Stimulated activated naive CD8-positive, alpha-beta T cell treated with anti-CD3 and anti-CD28 coated beads, Interleukin-15, Interleukin-2, amounts not matched to agents 100 U/mL and 50 U/mL, for 24 hours (primary cell): ENCODE data around the gene ZNF668.

ENCODE experiments used
- ATAC-seq: fragments of 150-1000 bp; cut with Tn5 transposase; one replicate; pipeline ENCODE4 v1.10.0; 2021
- DNase-seq: peaks from one replicate; pipeline ENCODE4 v3.0.0; 2021

The ZNF668 gene

DNA sequence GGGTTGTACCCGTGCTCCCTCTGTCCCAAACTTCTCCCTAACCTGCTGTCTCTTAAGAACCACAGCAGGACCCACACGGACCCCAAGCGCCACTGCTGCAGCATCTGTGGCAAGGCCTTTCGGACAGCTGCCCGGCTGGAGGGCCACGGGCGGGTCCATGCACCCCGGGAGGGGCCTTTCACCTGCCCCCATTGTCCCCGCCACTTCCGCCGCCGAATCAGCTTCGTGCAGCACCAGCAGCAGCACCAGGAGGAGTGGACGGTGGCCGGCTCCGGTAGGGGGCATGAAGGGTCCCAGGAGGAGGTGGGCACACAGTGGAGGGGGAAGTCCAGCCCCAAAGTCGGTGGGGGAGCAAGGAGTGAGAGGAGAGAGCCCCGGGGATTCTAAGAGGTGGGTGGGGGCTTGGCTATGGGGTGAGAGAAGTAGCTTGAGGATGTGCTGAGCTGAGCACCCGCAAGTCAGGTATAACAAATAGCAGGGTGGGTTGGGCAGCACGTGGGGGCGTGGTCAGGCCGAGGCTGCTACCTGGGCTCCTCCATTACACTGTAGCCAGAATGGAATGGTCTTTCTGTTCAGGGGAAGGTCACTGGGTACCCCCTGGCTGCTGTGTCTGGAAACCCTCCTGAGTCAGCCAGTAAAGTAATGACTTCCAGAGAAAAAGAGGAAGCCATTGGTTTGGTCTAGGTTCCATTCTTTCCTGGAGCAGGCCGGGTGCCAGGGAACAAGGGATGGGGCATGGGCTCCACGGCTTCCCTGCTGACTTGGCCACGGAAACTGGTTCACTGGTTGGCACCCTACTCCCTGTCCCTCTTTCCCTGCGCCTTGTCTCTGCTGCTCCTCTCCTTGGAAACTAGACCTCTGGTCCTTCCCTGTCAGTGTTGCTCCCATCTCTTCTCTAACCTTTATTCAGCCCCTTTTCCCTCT lies 7.7 kb upstream of the ZNF668 start:
- no peak for ATAC-seq
- DNase-seq = no peak

DNA sequence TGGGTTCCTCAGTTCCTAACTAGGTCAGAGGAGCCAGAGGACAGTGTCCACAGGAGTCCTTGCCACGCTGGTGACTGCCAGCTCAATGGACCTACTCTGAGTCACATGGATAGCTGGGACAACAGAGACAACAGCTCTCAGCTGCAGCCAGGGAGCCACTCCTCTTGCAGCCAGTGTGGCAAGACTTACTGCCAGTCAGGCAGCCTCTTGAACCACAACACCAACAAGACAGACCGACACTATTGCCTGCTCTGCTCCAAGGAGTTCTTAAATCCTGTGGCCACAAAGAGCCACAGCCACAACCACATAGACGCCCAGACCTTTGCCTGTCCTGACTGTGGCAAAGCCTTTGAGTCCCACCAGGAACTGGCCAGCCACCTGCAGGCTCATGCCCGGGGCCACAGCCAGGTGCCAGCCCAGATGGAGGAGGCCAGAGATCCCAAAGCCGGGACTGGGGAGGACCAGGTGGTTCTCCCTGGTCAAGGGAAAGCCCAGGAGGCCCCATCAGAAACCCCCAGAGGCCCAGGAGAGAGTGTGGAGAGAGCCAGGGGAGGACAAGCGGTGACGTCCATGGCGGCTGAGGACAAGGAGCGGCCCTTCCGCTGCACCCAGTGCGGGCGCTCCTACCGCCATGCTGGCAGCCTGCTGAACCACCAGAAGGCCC lies 6.8 kb upstream of the ZNF668 start:
- no peak for DNase-seq
- no peak for ATAC-seq

DNA sequence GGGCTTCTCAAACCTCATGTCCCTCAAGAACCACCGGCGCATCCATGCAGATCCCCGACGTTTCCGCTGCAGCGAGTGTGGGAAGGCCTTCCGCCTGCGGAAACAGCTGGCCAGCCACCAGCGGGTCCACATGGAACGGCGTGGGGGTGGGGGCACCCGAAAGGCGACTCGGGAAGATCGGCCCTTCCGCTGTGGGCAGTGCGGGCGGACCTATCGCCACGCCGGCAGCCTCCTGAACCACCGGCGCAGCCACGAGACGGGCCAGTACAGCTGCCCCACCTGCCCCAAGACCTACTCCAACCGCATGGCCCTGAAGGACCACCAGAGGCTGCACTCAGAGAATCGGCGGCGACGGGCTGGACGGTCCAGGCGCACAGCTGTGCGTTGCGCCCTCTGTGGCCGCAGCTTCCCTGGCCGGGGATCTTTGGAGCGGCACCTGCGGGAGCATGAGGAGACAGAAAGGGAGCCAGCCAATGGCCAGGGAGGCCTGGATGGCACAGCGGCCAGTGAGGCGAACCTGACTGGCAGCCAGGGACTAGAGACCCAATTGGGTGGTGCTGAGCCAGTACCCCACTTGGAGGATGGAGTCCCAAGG lies 6.1 kb upstream of the ZNF668 start:
- DNase-seq (no peak), ATAC-seq (no peak)

DNA sequence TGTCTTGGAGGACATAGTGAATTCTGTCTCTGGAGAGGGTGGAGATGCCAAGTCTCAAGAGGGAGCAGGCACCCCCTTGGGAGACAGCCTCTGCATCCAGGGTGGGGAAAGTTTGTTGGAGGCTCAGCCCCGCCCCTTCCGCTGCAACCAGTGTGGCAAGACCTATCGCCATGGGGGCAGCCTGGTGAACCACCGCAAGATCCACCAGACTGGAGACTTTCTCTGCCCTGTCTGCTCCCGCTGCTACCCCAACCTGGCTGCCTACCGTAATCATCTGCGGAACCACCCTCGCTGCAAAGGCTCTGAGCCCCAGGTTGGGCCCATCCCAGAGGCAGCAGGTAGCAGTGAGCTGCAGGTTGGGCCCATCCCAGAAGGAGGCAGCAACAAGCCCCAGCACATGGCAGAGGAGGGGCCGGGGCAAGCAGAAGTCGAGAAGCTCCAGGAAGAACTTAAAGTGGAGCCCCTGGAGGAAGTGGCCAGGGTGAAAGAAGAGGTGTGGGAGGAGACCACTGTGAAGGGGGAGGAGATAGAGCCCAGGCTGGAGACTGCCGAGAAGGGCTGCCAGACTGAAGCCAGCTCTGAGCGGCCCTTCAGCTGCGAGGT lies 5.4 kb upstream of the ZNF668 start:
- no peak for ATAC-seq
- no peak for DNase-seq

DNA sequence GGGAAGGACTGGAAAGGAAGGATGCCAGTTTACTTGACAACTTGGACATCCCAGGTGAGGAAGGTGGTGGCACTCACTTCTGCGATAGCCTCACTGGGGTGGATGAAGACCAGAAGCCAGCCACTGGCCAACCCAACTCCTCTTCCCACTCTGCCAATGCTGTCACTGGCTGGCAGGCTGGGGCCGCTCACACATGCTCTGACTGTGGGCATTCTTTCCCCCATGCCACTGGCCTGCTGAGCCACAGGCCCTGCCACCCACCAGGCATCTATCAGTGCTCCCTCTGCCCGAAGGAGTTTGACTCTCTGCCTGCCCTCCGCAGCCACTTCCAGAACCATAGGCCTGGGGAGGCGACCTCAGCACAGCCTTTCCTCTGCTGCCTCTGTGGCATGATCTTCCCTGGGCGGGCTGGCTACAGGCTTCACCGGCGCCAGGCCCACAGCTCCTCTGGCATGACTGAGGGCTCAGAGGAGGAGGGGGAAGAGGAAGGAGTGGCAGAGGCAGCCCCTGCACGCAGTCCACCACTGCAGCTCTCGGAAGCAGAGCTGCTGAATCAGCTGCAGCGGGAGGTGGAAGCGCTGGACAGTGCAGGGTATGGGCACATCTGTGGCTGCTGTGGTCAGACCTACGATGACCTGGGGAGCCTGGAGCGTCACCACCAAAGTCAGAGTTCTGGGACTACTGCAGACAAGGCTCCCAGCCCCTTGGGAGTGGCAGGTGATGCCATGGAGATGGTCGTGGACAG lies 4.7 kb upstream of the ZNF668 start:
- ATAC-seq (no peak), DNase-seq (no peak)

DNA sequence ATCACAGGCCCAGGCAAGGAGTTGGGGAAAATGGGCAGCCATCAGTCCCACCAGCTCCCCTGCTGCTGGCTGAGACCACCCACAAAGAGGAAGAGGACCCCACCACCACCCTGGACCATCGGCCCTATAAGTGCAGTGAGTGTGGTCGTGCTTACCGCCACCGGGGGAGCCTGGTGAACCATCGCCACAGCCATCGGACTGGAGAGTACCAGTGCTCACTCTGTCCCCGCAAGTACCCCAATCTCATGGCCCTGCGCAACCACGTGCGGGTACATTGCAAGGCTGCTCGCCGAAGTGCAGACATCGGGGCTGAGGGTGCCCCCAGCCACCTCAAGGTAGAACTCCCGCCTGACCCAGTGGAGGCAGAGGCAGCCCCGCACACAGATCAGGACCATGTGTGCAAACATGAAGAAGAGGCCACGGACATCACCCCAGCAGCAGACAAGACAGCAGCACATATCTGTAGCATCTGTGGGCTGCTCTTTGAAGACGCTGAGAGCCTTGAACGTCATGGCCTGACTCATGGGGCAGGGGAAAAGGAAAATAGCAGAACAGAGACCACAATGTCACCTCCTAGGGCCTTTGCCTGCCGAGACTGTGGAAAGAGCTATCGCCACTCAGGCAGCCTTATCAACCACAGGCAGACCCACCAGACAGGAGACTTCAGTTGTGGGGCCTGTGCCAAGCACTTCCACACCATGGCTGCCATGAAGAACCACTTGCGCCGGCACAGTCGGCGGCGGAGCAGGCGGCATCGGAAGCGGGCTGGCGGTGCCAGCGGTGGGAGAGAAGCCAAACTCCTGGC lies 3.8 kb upstream of the ZNF668 start:
- DNase-seq (no peak), ATAC-seq (no peak)

DNA sequence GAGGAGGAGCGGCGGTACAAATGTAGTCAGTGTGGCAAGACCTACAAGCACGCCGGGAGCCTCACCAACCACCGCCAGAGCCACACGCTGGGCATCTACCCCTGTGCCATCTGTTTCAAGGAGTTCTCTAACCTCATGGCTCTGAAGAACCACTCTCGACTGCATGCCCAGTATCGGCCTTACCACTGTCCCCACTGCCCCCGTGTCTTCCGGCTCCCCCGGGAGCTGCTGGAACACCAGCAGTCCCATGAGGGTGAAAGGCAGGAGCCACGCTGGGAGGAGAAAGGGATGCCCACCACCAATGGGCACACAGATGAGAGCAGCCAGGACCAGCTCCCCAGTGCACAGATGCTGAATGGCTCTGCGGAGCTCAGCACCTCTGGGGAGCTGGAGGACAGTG lies 3.0 kb upstream of the ZNF668 start:
- ATAC-seq = no peak

DNA sequence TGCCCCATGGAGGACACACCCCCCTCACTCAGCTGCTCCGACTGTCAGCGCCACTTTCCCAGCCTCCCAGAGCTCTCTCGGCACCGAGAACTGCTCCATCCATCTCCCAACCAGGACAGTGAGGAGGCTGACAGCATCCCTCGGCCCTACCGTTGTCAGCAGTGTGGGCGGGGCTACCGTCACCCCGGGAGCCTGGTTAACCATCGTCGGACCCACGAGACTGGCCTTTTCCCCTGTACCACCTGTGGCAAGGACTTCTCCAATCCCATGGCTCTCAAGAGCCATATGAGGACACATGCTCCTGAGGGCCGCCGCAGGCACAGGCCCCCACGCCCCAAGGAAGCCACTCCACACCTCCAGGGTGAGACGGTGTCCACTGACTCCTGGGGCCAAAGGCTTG lies 2.3 kb upstream of the ZNF668 start:
- no peak for DNase-seq

More for the DNA sequence above, 3.0 kb upstream of the ZNF668 start:
- DNase-seq = no peak

DNA sequence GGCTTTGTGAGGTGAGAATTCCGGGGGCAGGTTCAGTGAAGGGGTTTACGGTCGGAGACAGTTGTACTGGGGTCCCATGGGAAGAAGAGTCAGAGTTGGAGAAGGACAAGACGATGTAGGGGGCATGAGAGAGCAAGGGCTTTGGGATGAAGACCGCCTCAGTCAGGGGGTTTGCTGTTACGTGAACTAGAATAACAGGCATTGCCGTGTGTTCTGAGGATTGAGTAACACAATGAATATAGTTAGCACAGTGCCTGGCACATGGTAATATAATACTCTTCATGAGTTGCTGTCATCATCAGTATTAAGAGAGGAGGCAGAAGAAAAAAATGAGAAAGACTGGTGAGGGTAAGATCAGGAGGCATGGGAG lies 759 bp upstream of the ZNF668 start:
- ATAC-seq = no peak
- DNase-seq = no peak

More for the DNA sequence above, 2.3 kb upstream of the ZNF668 start:
- ATAC-seq = no peak

DNA sequence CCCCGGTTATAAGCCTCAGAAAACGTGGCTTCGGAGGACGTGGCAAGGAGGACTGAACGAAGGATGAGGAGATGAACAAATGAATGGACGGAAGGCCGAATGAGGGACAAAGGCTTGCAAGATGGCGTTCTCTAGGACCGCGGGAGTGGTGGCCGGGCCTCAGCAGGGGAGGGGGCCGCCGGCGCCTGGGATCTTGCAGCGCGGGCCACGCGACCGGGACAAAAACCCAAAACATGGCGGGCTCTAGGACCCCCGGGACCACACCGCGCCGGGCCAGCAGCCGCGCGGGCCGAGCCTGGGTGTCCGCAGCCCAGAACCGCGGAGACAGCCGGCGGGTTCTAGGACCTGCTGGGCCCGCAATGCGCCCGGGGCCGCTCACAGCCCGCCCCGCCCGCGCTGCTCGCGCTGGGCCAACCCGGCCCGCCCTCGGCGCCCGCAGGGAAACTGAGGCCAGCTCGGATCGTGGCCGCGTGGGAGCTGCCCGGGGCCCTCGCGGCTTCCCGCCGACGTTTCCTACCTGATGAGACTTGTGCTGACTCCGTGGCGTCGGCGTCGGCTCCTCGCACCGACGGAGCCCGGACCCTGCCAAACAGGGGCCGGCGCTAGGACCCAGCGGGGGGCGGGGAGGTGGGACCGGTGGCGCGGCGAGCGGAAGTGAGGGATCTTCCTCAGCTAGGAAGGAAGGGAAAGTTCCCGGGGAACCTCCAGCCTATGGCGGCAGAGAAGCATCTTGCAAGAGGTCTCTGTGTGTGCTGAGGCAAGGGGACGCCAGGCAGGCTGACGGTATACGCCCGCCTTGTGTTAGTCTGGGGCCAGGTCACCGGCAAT lies 684 bp downstream of the ZNF668 start:
- ATAC-seq (peak; percentile 61), DNase-seq (peak; percentile 95)

DNA sequence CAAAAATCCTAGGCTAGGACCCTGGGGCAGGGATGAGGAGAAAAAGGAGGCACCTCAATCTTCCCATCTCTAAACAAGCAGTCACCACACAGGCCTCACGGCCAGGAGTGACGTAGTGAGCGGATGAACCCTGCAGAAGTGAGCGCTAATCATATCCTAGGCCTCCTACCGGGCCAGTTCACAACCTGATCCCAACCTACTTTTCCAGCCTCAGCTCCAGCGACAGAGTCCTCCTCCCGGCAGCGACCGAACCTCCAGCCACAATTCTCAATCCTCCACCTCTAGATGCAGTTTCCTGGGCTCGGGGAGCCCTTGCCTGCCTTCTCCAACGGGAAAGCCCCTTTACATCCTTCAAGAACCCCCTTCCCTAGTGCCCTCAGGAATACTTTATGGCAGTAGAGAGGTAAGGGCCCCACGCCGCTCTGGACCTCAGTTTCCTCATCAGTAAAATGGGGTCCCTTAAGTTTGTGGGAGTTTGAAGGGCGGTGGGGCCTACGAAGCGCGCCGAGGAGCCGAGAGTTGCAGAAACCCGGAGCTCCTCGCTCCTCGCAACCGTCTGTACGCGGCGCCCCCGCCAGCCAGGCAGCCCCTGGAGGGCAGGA lies 1.4 kb downstream of the ZNF668 start:
- ATAC-seq (no peak), DNase-seq (peak; percentile 37)

DNA sequence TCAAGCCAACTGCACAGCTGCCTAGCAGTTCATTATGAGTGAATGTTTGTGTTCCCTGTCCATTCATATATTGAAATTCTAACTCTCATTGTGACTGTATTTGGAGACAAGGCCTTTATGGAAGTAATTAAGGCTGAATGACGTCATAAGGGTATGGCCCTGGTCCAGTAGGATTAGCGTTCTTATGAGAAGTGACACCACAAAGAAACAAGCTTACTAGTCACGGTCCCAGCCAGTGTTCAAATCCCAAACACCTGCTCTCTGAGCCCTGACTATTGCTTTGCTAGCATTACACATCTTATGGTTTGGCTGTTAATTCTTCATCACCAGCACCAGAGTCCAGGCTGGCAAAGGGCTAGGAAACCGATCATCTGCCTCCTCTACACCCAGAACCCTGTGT lies 2.2 kb downstream of the ZNF668 start:
- ATAC-seq (no peak), DNase-seq (no peak)

DNA sequence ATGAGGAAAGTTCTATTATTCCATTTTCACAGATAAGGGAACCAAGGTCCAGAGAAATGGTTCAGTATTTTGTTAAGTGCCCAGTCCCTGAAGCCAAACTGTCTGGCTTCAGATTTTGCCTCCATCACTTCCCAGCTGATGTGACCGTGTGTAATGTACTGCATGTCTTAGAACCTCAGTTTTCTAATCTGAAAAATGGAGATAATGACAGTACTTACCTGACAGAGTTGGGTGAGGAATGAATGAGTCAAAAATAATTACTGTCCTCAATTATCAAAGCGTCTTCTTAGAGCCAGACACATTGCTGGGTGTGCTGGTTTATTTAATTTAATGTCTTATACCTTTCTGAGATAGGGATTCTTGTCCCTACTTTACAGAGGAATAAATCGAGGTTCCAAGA lies 6.7 kb downstream of the ZNF668 start:
- DNase-seq = no peak
- no peak for ATAC-seq

DNA sequence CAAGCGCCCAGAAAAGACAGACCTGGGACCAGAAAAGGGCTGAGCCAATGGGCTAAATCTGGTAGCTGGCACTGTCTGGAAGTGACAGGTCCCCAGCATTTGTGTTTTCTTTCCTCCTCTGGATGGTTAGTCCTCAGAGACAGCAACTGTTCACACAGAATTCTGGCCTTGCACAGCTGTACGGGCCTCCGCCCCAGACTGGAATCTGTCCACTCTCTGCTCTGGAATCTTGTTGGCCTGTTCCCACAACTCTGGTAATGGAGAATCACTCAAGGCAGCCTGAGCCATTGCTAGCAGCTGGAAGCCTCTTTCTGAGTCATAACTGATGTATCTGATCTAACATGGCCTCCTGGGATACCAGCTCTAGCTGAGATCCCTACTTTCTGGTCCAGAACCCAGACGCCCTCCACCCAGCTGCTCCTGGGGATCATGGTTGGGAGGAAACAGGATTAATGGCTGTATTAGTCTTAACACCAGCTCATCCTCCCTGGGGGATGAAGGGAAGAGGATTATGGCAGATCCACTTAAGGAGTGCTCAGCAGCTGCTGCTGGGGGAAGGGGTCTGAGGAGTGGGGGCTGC lies 9.1 kb downstream of the ZNF668 start:
- DNase-seq = no peak
- no peak for ATAC-seq

DNA sequence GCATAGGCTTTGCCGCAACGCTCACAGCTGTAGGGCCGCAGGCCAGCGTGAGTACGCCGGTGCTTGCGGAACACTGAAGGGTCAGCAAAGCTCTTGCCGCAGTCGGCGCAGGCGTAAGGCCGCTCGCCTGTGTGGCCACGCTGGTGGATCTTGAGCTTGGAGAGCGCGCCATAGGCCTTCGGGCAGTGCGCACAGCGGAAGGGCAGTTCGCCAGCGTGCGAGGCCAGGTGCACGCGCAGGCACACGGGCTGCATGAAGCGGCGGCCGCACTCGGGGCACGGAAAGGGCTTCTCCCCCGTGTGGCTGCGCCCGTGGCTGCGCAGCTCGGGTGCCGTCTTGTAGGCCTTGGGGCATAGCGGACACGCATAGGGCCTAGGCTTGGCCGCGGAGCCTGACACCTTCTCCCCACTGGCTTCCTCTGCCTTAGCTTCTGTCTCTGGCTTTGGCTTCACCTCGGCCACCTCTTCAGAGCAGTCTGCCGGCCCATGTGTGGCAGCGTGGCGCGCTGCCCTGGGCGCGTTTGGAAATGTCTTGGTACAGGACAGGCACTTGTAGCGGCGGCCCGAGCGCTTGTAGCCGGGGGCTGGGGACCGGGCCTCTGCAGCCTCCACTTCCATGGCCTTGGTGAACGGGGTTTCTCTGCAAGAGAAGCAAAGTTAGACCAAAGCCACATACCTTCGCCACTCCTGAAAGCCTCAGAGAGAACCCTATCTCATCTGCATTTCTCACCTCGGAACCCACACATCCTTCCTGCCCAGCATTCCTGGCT lies 10.0 kb downstream of the ZNF668 start:
- peak; percentile 28 for ATAC-seq
- no peak for DNase-seq

DNA sequence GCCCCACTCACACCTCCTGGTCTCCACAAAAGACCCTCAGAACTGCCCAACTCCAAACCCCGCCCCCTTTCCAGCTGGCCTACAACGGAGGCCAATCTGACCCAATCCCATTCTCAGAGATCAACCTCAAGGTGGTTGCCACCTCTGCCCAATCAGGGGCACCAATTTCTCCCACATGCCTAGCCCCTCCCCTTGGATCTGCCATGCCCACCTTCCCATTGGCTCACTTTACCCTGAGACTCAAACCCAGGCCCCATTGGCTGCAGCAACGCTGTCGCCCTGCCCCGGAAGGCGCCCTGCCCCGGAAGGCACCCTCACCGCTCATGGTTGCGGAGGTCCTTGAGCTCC lies 10.6 kb downstream of the ZNF668 start:
- ATAC-seq (no peak), DNase-seq (no peak)

DNA sequence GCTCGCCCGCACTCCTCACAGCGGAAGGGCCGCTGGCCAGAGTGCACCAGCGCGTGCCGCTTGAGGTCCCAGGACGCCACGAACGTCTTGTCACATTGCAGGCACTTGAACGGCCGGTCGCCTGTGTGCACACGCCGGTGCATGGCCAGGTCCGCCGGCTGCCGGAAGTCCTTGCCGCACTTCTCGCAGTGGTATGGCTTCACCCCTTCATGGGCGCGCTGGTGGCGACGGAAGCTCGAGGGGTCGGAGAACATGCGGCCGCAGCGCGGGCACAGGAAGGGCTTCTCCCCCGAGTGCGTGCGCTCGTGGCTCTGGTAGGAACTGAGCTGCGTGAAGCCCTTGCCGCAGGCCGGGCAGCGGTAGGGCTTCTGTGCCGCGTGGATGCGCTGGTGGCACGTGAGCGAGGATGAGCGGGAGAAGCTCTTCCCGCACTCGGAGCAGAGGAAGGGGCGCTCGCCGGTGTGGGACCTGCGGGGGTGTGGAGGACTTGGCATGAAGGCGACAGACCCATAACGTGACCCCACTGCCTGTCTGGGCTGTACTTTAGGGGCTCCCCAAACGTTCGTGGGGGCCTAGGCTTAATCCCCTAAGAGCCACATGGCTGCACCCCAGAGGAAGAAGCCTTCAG lies 12.1 kb downstream of the ZNF668 start:
- no peak for DNase-seq
- ATAC-seq = no peak

DNA sequence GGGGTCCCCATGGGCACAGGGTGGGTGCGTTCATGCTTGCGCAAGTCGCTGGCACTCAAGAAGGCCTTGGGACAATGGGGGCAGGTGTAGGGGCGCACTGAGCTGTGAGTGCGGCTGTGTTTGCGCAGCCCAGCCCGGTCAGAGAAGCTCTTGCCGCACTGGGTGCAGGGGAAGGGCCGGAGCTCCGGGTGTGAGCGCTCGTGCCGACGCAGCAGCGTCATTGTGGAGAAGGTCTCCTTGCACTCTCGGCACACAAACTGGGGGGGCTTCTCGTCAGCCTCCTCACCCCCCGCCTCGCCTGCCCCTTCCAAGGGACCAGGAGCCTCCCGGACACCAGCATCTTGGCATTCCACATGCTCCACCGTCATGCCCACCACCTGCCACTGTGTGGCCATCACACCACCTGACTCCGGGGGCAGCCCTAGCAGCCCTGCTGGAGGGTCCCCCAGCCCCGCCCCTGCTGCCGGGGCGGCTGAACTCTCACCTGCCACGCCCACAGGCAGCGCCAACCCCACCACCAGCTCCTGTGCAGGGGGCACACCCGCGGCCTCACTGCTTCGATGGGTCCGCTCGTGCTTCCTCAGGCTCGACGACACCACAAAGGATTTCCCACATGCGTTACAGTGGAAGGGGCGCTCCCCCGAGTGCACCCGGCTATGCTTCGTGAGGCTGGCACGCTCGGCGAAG lies 12.8 kb downstream of the ZNF668 start:
- no peak for DNase-seq
- ATAC-seq = no peak
